Skin of body (tissue), 2 donors: ENCODE data around the gene SGPP2. TPM values are rescaled to one million over a fixed set of nuclear protein-coding genes. Genes with fewer than 3 reads are reported as not detected.
A peak's percentile ranks its signal among the peaks of the same experiment; 100 is the strongest.
"Not testable (repeated sequence)": the region's sequence is repeated elsewhere in the genome, so short reads cannot be mapped to it uniquely, and the experiment has no call there.

Source experiments
- DNase-seq: peaks from one replicate; lab custom pipeline; 2025; lab: John Stamatoyannopoulos, UW
- total RNA-seq: library from RNA; depleted of rRNA; stranded (reverse); fragments of >200 nt; gene quantifications from one replicate; pipeline ENCODE4 v1.2.3, GENCODE V29; 2014

Gene SGPP2
- total RNA-seq, 1 donor from 2014 or later, result 11.2 TPM

DNA sequence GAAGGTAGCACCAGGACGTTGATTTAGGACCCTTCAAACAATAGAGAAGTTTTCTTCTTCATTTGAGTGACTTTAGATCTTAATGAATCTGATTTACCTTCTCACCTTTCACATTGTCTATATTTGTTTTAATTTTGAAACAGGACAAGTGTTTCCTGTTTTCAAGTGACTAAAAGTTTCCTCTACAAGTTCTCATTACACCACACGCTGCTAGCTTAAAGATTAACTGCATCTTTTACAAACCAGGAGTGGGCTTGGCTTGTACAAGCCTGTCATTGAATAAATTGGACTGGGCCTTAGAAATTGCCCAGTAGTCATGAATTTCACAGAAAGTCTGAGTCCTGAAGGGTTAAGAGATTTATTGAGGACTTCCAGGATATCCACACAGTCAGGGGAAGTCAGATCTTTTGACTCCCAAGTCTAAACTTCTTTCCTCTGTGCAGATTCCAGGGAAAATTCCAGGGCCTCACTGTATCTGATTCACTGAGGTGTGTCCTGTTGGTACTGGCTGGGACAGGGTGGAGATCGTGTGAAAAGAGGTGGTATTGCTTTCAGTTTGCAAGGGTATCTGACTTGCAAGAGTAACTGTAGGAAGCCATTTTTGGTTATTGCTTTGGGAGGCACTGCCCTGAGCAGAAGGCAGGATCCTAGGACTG lies 3.4 kb downstream of the SGPP2 start:
- DNase-seq, result no peak

- no peak for DNase-seq
These were observed 5.7 kb downstream of the SGPP2 start for GRCh38 chr2:222430071-222430470.

GRCh38 chr2:222430681-222431080 lies 6.3 kb downstream of the SGPP2 start:
- DNase-seq, result no peak

DNA sequence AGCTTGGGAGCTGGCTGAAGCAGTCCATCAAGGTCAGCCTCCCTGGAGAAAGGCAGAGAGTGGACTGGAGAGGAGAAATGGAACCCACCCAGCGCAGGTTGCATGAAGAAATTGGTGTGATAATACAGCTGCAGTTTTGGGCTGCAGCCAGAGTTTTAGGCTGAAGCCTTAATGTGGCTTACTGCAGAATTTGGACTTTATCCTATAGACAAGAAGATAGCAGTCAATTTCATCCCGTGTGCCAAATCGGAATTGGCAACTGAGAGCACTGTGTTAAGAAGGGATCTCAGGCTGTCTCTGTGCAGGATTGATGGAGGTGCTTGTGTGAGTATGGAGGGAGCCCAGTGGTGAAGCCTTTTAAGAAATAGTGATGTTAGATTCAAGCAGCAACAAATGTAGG lies 7.5 kb downstream of the SGPP2 start:
- no peak for DNase-seq

DNA sequence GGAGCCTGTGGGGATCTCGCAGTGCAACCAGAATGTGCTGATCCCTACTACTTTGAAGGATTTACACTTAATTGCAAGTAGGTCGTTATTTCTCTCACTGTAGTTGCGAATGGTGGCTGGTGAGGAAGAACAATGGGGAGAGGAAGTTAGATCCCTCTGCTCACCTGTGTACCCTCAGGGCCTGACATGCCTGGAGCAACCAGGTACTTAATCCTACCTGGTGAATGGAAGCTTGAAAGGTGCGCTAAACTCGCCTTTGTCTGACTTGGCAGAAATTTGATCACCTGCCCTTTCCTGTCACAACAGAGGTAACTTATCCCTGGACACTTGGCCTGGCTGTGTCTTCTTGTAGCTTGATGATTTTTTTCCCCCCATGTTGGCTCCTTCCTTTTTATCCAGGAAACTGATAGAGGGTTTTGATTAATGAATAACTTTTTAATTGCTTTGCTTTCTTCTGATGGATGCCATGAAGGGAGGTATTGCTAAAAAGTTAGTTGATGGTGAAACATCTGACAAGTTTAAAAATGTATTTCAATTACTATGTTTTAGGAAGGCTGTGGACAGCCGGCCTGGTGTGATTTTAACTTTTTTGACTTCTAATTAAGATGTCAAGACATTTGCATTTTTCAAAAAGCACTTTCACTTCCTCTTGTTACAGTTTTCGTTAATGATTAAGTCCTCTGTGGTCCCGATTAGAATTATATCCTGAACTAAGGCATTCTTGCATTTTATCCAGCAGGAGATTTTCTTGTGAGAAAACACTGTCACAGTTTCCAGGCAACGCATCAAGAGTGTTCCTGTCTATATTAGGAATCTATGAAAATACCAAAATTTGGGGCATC lies 9.2 kb downstream of the SGPP2 start:
- DNase-seq, result no peak

DNA sequence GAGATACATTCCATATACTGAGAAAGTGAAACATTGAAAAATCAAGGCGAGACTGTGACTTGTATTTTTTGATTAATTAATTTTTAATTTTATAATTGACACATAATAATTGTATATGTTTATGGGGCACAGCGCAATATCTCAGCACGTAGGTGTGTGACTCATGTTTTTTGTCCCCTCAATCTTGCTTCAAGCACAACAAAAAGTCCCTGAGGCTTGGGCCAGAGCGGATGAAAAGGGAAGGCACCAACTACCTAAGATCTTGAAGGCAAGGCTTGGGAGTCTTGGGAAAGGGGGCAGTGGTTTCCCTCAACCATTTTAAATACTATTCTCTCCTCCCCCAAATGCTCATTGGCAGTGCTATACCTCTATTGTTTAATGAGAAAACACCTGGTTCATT lies 9.9 kb downstream of the SGPP2 start:
- no peak for DNase-seq

DNA sequence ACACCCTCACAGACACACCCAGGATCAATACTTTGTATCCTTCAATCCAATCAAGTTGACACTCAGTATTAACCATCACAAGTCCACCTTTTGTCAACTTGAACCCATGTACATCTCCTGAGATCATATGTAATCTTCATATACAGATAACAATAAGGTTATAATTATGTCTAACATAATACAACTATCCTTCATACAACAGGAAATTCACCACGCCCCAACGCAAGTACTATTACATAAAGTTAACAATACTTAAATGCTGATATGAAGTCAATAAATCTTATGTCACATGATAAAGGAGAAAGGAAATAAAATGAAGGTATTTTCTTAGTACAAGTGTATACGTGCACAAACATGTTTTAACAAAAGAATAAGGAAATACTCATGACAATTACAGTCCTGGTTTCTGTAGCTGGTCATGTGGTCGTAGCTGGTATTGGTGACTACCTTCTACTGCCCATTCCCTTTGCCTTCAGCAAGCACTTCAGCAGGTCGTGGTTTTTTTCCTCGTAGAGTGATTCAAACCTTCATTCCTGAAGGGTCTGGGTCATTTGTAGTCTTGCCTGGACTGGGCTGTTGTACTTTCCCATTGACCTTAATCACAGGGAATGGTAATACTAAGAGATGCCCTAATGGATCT lies 11.2 kb downstream of the SGPP2 start:
- DNase-seq, result not testable (repeated sequence)

DNA sequence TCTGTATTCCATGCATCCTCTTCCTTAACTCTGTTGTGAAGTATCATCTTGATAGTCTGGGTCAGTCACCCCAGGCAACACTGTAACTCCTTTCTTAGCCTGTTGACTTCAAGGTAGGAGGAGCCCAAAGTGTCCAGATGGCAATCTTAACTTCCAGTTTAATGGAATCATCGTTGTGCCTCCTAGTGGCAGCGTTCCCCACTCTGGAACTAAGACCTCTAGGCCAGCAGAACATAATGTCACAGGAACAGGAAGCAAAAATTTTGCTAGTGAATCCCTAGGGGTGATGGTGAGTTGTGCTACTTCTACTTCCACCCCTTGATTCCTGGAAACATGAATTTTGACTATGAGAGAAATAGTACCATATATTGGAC lies 11.7 kb downstream of the SGPP2 start:
- DNase-seq, result no peak

GRCh38 chr2:222439692-222440091 lies 15.3 kb downstream of the SGPP2 start:
- DNase-seq, result no peak

GRCh38 chr2:222440673-222441422 lies 16.5 kb downstream of the SGPP2 start:
- no peak for DNase-seq

GRCh38 chr2:222442665-222443064 lies 18.3 kb downstream of the SGPP2 start:
- DNase-seq, result no peak

DNA sequence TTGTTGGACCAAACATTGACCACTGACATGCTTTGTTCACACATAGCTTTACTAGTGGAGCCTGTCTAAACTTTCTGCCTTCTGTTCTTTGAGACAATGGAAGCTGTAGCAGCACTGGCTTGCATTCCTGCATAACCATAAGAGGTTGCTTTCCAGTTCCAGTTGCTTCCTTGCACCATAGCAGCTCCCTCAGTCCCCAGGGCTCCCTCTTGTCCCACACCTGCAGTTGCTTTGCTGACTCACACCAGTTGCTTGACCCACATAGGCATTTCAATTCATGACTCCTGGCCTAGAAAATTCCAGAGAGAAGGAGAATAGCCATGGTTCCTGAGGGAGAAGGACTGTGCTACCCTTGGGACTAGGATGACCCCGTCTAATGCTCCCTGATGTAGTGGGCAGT lies 20.9 kb downstream of the SGPP2 start:
- no peak for DNase-seq

- no peak for DNase-seq
These were observed 22.8 kb downstream of the SGPP2 start for GRCh38 chr2:222447131-222447530.

DNA sequence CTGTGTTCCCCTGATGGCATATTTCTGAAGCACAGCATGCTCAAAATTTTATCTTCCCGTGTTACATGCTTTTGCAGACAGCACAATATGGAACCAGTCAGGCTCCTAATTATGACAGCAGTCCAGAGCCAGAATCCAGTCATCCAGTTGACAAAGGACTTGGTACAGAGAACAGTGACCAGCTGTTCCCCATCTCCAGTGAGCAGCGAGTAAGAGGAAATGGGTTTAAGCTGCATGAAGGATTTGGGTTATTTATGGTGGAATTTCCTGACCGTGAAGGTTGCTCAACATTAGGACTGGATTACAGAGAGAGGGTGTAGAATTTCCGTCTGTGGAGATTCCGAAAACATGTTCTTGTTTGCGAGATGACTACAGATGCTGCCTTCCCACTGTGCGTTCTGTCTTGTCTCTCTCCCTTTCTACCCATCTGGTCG lies 24.4 kb downstream of the SGPP2 start:
- DNase-seq, result peak; percentile 95

GRCh38 chr2:222450021-222450420 lies 25.7 kb downstream of the SGPP2 start:
- DNase-seq, result no peak

DNA sequence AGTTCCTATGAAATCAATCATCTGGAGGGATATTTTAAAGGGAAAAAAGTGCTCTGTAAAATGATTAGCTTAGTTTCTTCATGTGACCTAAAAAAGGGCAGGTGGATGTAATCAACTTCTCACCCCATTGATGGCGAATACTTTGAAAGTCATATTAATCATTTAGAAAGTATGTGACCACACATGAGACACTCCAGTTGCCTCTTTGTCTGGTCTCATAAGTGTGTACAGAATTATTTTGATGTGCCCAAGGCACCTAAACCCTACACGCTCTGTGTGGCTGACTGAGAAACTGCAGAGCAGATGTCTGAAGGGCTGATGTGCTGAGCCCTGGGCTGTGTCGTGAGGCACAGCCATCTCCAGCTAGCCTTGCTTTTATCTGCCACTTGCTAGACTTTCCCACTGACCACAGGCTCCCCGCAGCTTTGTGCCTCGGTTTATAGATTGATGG lies 26.9 kb downstream of the SGPP2 start:
- DNase-seq, result no peak

DNA sequence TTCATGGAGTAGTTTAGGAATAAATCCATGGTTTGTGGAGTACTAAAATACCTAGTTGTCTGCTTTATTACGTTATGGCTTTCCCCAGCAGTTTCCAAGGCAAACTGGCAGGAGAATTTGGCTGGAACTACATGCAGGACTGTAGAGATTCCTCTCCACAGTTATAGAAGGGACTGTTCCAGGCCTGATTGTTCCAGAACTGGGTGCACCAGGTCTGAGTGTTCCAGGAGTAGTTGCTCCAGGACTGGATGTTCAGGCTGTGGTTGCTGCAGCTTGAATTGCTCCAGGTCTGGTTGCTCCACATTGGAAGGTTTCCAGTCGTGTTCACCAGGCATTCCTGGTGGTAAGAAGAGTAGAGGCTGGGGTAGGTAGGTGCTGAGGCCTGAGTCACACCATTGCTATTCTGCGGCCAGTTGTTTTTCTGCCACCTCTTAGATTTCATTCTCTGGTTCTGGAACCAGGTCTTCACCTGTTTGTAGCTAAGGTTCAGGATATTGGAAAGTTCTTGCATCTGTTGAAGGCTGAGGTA lies 28.1 kb downstream of the SGPP2 start:
- no peak for DNase-seq

DNA sequence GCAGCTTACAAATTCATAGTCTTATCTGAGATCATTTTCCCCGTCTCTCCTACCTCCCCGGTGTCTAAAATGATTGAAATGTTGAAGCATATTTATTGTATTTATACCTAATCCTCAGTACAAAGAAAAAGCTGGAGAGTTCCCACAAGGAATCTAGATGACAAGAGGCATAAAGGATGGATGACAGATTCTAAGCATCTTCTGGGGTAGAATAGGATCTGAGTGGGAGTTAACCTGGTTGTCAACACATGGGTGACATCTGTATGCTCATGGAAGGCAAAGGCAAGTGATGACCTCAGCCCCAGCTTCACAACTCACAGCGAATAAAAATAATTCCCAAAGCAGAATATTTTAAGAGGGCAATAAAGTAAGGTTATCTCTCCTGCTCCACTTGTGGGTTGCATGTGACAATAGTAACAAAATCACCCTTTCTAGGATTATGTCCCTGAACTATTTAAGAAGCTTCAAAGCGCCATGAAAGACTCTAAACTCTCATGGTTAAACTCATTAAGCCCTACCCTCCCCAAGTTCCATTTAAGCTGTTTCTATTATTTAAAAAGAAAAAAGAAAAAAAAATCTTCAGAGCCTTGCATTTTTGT lies 32.2 kb downstream of the SGPP2 start:
- DNase-seq, result peak; percentile 20

- DNase-seq, result no peak
These were observed 35.6 kb downstream of the SGPP2 start for GRCh38 chr2:222459983-222460382.

- no peak for DNase-seq
These were observed 41.4 kb downstream of the SGPP2 start for GRCh38 chr2:222465746-222466145.

DNA sequence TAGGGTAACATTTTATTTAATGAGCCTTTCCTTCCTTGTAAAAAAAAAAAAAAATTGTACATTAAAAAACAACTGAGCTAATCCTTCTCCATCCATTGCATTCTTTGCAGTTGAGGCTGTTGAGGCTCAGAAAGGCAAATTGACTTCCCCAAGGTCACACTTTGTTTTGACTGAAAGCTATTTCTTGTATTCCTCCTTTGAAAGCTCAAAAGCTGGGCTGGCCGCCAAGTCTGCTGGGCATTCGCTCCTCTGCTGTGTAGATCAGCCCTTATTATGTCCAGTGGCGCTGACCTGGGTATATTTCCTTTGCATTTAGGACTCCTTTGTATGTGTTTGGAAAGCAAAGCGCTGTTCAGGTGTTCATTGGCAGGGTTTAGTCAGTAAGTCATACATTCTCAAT lies 44.0 kb downstream of the SGPP2 start:
- DNase-seq, result no peak
